G401.6 (cell line): Measurements from ENCODE around the gene PTPRG.

Experiments
- FAIRE-seq: peaks from 2 replicates; lab custom pipeline; 2012; peaks lifted over from hg19 to GRCh38; lab: Jason Lieb, UNC

Gene PTPRG

GRCh38 chr3:61967937-61968336, 406.6 kb downstream of the PTPRG start:
- FAIRE-seq = no peak

DNA sequence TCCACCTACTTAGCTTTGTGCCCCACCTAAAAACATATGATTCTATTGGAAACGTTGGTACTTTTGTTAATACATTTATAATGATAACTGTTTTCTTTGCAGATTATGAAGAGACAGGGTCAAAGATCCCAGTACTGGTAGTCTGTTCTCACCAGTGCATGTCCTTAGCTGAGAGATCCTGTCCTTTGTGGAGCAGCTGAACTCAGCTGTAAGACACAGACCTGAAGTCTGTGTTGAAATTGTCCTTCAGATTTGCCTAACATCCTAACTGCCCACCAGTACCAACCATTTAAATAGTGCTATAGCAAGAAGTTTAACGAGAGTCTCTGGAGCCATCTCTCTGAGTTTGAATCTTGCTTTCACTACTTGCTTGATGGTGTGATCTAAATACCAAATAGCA, 413.3 kb downstream of the PTPRG start:
- FAIRE-seq = no peak

DNA sequence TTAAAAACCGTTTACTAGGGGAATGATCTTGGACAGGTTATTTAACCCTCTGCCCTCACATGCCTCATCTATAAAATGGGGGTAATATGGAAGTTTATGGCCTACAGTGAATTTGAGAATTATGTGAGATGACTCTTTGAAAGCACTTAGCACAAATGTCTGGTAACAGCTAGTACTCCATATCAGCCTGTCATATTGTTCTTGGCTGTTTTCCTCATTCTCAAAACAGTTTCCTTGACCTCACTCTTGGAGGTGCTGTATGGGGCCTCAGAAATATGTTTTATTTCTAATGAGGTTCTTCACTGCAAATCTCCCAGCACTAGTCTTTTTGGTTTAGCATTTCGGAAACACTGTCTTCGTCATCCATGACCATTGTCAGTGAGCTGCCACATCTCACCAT, 413.8 kb downstream of the PTPRG start:
- no peak for FAIRE-seq

- FAIRE-seq = no peak
Observed at GRCh38 chr3:61975936-61976335, 414.6 kb downstream of the PTPRG start.

- no peak for FAIRE-seq
Observed at GRCh38 chr3:61978460-61979419, 417.4 kb downstream of the PTPRG start.

GRCh38 chr3:61979638-61980037, 418.3 kb downstream of the PTPRG start:
- no peak for FAIRE-seq

- no peak for FAIRE-seq
Observed at GRCh38 chr3:61980041-61980440, 418.7 kb downstream of the PTPRG start.

DNA sequence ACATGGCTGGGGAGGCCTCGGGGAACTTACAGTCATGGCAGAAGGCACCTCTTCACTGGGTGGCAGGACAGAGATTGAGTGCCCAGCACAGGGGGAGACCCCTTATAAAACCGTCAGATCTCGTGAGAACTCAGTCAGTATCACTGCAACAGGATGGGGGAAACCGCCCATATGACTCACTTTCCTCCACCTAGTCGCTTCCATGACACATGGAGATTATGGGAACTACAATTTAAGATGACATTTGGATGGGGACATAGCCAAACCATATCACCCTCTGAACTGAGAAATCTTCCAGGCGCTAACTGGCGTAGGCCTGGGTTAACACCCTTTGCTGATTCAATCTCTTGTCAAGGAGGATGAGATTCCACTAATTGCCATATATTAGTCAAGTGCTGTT, 419.7 kb downstream of the PTPRG start:
- FAIRE-seq = no peak

DNA sequence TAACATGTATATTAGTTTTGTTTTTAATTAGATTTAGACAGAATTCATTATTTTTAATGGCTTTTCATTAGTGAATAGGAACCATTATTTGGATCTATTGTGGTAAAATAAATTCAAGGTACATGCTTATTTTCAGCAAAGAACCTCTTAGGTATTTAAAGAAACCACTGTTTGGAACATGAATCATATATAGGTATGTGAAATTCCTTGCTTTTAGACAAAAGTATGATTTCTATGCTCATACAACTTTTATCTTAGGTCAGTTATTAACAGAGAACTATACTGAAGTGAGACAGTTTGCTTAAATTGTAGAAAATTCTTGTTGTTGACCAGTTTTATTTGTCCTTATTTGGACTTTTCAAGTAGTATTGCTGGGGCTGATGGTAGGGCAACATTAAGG, 422.1 kb downstream of the PTPRG start:
- no peak for FAIRE-seq

DNA sequence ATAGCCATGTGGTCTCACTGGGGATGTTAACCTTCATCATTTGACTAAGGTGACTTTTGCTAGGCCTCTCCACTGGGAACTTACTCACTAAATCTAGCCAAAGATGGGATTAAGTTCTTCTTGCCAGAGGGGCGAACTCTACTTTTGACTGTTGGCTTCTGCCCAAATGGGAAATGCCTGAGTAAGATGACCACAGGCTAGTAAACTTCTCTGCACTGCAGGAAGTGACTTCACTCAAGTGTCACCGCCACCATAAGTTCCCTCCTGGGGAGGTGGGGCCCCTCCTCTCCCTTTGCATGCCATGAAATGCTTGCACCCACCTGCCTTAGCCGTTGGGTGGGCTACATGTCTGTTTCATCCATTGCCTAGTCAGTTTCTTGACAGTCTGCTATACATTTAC, 423.6 kb downstream of the PTPRG start:
- no peak for FAIRE-seq

DNA sequence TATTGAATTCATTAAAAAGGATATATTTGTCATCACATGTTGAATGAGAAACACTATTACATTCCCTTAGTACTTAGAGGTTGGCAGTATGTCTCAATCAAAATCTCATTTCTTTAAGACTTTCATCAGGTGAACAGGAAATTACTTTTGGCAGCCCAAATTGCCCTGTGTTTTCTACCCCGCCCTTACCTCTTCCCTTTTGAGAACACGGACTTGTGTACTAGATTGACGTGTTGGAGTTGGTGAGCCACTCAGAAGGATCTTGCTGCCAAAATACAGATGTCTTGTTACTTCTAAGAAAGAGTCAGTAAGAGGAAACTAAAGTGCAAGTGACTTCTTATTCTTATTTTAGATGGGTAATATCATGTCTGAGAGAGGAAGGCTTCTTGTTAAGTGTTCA, 425.1 kb downstream of the PTPRG start:
- no peak for FAIRE-seq

DNA sequence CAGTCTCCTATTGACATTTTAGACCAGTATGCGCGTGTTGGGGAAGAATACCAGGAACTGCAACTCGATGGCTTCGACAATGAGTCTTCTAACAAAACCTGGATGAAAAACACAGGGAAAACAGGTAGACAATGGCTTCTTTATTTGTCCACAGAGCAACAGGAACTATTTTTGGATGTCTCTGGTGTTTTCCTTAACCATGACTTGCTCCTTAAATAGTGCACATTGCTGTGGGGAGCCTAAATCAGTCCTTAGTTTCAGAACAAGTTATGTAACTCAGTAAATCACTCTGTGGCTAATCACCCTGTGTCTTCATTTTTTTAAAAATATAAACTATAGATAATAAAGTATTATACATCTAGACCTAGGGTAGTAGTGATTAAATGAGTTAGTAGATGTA, 428.3 kb downstream of the PTPRG start:
- no peak for FAIRE-seq

DNA sequence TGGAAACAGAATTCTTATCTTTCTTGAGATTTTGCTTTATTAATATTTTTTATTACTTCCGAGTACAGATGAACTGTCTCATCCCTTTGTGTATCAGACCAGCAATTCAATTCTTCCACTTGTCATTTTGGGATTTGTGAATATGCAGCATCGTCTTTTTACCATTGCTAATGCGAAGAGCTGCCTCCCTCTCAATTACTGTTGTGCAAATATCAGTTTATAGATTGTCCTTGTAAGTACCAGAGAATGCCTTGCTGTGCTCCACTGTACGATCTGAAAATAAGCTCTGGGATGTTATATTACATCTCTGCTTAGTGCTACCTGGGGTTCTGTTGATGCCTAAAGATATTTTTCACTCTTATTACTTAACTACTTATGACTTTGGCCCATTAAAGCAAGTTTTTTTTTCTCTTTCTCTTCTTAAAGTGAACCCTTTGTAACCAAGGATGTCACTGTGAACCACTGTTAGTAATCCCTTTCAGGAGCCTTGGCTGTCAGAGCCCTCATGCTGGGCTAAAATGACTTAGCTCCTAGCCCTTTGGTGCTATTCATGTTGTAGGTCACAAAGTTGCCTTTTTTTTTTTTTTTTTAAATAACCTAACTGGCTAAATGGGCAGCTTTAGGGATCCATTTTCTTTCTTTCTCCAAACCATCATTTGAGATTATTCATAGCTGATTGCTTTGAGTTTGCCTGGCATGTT, 429.1 kb downstream of the PTPRG start:
- FAIRE-seq = no peak

GRCh38 chr3:61991706-61992105, 430.3 kb downstream of the PTPRG start:
- no peak for FAIRE-seq

GRCh38 chr3:61996366-61996765, 435.0 kb downstream of the PTPRG start:
- no peak for FAIRE-seq

GRCh38 chr3:61997101-61997500, 435.7 kb downstream of the PTPRG start:
- FAIRE-seq = no peak

GRCh38 chr3:62003835-62004234, 442.5 kb downstream of the PTPRG start:
- FAIRE-seq = no peak

- FAIRE-seq = no peak
Observed at GRCh38 chr3:62007036-62007435, 445.7 kb downstream of the PTPRG start.

DNA sequence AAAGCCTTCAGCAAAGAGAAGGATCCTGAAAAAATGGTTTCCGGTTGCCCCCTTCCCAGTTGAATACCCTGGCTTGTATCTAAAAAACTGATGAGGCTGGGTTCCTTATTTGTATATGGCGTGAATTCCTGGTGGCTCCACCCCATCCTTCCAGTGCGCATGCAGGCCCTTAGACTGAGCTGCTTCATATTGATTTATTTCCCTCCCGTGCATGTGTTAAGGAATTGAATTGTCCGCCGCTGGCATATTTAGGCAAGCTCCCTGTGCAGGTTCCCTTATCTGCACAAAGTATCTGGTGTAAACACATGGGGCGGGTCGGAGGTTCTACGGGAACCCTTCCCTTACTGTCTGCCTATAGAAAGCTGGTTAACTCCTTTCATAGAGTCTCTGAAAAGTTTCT, 449.6 kb downstream of the PTPRG start:
- FAIRE-seq = no peak

DNA sequence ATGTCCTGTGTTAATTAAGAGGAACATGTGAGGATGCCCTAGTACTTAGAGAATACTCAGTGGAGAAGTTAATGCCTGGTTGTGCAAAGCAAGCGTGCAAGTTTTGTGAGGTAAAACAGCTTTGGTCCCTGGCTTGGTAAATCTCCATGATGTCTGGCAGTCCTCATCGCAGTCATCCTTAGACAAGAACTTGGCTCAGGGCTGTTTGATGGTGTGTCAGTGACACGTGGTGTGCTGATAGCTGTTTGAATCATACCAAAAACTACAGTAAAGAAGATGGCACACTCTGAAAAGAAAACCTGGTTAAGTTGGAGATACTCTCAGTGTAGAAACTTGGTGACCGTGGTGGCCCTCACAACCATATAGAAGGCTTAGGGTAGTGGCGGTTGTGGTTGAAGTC, 450.3 kb downstream of the PTPRG start:
- FAIRE-seq = no peak

DNA sequence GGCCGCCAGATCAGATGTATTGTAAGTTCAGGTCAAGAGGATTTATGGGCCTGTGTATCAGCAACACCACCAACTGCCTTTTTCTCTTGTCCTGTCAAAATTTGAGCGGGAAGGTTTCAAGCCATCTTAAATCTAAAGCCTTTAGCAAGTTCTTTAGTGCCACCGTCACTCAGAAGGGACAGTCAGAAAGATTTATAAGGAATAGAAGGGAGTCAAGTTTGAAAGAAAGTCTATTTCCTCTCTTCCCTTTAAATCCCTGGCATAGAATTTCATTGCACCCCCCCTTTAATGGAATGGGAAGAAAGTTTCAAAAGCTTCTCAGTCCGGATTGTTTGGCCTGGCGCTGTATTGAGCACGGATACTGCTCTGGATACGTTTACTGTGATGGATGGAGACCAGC, 452.6 kb downstream of the PTPRG start:
- no peak for FAIRE-seq

- FAIRE-seq = no peak
Observed at GRCh38 chr3:62015111-62015510, 453.7 kb downstream of the PTPRG start.

- FAIRE-seq = no peak
Observed at GRCh38 chr3:62019906-62020305, 458.5 kb downstream of the PTPRG start.

GRCh38 chr3:62020706-62021105, 459.3 kb downstream of the PTPRG start:
- FAIRE-seq = no peak
